C4-2B (cell line): ENCODE measurements around the gene CFAP77.

Experiments used
- ZFX ChIP-seq: fragments of 450-650 bp; IDR thresholded peaks from 2 replicates; pipeline ENCODE4 v1.6.1; 2017
- TF ChIP-seq, protein P1 (sequence below): fragments of 450-650 bp; conservative IDR thresholded peaks from 2 replicates; pipeline ENCODE4 v1.5.1; 2017; ENCODE audit warnings: mild to moderate bottlenecking

DNA sequence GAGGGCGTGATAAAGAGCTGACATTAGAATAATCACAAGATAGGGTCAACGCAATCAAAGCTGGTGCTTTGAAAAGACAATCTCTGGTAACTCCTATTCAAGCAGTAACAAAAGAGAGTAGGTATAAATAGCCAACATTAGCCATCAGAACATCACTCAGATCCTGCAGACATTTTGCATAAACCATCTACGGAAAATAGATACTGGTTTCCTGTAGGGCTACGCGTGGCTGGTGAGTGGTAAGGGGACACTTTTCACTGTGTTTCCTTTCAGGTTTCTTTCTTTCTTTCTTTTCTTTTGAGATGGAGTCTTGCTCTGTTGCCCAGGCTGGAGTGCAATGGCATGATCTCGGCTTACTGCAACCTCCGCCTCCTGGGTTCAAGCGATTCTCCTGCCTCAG, 25.6 kb upstream of the CFAP77 start:
- TF ChIP-seq, protein P1, sequence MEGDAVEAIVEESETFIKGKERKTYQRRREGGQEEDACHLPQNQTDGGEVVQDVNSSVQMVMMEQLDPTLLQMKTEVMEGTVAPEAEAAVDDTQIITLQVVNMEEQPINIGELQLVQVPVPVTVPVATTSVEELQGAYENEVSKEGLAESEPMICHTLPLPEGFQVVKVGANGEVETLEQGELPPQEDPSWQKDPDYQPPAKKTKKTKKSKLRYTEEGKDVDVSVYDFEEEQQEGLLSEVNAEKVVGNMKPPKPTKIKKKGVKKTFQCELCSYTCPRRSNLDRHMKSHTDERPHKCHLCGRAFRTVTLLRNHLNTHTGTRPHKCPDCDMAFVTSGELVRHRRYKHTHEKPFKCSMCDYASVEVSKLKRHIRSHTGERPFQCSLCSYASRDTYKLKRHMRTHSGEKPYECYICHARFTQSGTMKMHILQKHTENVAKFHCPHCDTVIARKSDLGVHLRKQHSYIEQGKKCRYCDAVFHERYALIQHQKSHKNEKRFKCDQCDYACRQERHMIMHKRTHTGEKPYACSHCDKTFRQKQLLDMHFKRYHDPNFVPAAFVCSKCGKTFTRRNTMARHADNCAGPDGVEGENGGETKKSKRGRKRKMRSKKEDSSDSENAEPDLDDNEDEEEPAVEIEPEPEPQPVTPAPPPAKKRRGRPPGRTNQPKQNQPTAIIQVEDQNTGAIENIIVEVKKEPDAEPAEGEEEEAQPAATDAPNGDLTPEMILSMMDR: no peak
- TF ChIP-seq ZFX: no peak
